Skin epidermis (tissue), 12 donors: ENCODE measurements around the gene DRD1.

Experiments used
- H3K27ac ChIP-seq, 21 experiments: fragments of 200-600 bp; sonication (generic) in 11 of 21; one replicate each; pipeline ENCODE4 v1.5.0; 2020; ENCODE audit warnings: mild to moderate bottlenecking in 3 of 21, inconsistent platforms in 2 of 21, moderate library complexity in 2 of 21
- H3K4me3 ChIP-seq, 7 experiments: fragments of 200-600 bp; sonication (generic) in 2 of 7; one replicate each; pipeline ENCODE4 v1.5.0; 2020; ENCODE audit warnings: inconsistent platforms in 2 of 7, mild to moderate bottlenecking in 2 of 7, moderate library complexity in 1 of 7

Gene DRD1

DNA sequence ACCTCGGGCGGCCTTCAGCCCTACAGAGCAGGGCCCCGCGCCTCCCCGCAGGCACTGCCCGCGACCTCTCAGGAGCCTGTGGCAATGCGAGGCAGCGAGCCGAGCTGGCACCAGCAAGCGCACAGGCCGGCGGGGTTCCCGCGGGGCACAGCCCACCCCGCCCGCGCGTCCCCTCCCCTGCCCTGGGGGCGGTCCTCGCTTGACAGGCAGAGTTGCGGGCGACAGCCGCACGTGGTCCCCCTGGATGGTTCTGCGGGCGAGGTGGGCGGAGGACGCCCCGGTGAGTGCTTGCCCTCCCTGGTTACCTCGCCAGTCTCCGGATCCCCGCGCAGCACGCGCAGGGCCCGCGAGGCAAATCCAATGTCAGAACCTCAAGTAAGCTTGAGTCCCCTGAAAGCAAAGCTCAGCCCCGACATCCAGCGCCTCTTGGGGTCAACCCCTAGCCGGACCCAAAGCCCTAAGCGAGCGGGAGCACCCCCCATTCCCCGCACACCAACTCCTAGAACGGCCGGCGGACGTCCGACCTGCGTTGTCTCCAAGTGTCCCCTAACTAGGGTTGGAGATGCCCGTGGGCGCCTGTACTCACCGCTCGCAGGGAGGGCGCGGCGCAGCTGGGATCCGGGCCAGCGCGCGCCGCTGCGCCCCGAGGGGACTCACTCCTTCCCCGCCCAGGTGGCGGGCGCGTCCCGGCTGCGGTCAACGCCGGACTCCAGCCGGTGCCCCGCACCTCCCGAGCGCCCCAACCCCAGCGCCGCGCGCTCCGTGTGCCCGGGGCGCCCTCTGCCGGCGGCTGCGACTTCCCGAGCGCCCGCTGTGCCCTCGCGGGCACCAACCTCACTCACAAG is at the start of gene DRD1:
Gene DRD1, minus strand, starts transcription at position 123 of the 845 bp plus-strand sequence. CDS start 1,083 bp downstream, outside the sequence.
- H3K4me3 ChIP-seq = peak within 1 kb of the TSS in 5 of 7 experiments; percentile 6 to 35 (median 18)

DNA sequence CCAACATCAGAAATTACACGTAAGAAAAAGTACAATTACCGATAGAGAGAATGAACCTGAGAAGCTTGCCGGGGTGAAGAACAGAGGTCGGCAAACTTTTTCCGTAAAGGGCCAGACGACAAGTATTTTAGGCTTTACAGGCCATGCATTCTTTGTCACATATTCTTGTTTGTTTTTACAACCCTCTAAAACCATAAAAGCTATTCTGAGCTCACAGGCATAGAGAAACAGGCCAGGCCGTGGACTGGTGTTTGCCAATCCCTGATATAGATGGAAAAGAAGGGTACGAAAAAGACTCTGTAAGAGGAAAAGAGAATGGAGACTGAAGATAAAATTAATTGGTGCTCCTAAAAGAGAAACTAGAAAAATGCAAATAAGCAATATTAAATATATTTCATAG is 49.7 kb upstream of the DRD1 start:
- Histone ChIP-seq H3K4me3 (no peak overlapping the region), H3K27ac (peak overlapping the region in 1 of 21 experiments; percentile 37)

More for the DNA sequence above, at the start of gene DRD1:
- no peak within 1 kb of the TSS for H3K27ac ChIP-seq

DNA sequence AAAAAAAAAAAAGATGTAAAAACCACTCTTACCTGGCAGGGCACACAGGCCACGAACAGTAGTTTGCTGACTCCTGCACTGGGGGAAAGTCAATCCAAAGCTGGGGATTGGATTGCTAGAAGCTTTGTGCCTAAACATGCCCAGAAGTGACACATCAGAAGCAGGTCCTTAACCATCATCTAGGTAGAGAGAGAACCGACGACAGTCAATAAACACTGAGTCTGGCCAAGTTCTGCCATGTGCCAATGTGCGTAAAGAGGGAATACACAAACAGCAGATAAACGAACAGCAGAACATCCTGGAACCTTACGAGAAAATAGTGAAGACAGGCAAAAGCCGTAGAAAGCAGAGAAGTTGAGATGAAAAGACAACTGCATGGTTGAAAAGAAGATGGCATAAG is 49.3 kb upstream of the DRD1 start:
- H3K27ac ChIP-seq = peak overlapping the region in 1 of 21 experiments; percentile 37
- no peak overlapping the region for H3K4me3 ChIP-seq

DNA sequence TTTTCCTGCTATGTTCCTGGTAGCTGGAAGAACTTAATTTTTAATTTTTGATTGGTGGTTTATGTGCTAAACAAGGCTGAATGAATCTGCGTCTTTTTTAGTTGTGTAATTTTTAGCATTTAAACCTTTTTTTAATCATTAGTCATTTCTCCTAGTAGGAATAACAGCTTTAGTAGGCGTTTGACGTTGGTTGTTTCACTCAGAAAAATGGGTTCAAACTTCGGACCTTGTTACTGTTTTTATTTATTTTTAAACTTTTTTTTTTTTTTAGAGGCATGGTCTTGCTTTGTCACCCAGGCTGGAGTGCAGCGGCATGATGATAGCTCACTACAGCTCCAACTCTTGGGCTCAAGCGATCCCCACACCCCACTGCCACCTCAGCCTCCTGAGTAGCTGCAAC is 47.2 kb upstream of the DRD1 start:
- no peak overlapping the region for H3K4me3 ChIP-seq
- no peak overlapping the region for H3K27ac ChIP-seq

DNA sequence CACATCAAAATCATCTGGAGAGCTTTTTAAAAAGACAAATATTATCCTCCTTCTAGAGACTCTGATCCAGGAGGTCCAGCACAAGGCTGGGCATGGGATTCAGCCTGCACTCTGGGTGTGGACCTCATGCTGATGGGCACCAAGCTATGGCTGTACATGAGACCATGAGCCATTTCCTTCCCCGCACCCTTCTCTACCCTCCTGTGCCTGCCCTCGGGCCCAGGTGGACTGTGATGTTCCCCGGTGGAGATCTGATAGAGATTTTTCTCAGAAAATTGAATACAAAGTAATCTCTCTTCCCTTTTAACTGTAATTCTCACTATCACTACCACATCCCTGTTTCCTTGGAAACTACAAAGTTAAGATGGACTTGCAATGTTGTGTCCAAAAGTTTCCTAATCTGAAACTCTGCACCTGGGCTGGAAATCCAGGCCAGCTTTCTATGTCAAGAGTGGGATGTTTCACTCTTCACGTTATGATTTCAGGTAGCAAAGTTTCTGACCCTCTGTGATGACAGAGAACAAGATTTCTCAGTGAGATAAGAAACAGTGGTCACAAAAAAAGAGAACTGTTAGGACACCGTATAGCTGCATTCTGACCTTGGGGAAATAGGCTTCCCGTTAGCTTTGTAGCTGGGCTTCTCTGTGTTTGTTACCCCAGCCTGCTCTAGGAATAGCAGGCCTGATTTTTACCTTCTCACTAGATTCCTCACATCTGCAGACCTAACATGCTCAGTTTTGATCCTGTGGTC is 45.9 kb upstream of the DRD1 start:
- no peak overlapping the region for H3K4me3 ChIP-seq
- no peak overlapping the region for H3K27ac ChIP-seq

DNA sequence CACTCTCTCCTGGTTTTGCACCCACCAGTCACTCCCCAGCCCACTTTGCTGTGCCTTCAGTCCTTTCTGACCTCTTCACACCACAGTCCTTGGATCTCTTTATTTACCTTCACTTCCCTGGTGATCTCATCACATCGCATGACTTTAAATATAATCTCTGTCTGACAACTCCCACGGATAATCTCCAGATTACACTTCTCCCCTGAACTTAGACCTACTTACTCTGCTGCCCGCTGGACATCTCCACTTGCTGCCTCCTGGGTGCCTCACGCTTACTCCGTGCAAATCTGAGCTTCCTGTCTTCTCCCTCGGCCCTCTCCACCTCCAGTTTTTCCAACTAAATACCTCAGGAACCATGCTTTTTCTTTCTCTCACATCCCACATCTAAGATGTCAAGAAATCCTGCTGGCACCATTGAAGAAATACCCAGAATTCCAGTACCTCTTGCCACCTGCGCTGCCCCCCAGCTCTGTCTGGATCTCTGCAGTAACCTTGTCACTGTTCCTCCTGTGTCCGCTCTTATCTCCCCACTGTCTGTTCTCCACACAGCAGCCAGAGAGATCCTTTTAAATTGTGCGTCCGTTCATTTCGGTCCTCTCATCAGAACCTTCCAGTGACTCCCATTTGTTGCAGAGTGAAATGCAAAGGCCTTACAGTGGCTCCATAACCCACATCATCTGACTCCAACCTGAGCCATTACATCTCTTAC is 43.7 kb upstream of the DRD1 start:
- no peak overlapping the region for H3K4me3 ChIP-seq
- H3K27ac ChIP-seq = no peak overlapping the region

DNA sequence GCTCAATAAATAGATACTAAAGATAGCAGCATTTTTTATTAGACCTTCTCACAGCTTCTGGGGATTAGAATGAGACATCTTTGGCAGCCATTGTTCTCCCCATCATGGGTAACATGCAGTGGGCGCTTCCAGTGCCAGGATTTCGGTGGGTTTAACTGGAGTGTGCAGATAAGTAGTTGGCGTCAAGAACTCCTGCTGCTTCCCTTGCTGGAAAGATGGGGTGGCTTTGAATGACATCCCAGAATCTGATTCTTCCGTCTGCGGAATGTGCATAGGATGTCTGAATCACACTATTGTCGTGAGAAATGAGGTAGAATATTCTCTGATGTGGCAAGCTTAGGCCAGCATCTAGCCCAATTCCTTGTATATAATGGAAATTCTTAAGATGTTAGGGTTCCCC is 41.6 kb upstream of the DRD1 start:
- Histone ChIP-seq H3K27ac (no peak overlapping the region), H3K4me3 (no peak overlapping the region)

DNA sequence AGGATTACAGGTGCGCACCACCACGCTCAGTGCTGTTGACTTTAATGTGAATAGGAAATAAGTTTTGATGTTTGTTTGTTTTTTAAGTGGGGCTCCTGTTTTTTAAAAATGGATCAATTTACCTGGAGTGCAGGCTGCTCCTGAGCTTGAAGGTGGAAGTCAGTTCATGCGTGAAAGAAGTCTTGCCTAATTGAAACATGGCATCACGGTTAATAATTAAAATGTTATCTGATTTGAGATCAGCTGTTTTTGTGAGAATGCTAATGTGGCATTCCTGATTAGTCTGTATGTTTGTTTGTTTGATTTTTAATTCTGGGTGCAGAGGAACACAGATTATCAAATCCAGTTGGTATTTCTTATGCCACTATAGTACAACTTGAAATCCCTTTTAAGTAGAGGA is 40.8 kb upstream of the DRD1 start:
- Histone ChIP-seq H3K27ac (no peak overlapping the region), H3K4me3 (no peak overlapping the region)

DNA sequence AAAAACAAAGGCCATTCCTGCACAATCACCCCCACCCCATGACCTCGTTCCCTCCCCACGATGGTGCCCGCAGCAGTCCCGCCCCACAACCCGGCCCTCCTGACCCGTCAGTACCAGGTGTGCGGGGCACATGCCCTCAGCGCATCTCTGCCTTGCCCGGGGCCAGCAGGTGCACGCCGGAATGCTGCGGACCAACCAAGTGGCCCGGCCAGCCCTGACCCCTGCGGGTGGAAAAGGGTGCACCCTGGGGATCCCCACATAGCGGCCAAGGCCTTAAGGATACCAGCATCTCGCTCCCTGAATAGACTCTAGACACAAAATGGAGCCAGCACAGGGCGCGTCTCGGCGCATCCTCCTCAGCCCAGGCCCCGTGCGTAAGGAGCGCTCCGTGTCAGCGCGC is 40.3 kb upstream of the DRD1 start:
- H3K27ac ChIP-seq = no peak overlapping the region
- H3K4me3 ChIP-seq = no peak overlapping the region

DNA sequence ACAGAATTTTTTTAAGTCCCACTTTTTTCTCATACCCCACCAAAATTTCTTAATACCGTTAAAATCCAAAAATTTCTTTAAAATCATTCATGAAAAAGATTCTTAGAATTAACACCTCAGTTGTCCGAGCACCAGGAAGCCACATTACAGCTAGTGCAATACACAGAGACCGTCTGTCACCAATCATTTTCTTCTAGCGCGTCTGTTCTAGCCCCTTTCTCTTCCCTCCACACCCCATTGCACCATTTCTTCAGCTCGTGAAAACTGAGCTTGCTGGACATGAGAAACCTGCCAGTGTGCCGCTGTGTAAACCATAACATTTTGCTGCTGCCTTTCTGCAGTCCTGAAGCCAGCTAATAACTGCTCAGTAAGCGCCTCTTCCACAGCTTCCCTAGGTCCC is 39.4 kb upstream of the DRD1 start:
- H3K27ac ChIP-seq = no peak overlapping the region

DNA sequence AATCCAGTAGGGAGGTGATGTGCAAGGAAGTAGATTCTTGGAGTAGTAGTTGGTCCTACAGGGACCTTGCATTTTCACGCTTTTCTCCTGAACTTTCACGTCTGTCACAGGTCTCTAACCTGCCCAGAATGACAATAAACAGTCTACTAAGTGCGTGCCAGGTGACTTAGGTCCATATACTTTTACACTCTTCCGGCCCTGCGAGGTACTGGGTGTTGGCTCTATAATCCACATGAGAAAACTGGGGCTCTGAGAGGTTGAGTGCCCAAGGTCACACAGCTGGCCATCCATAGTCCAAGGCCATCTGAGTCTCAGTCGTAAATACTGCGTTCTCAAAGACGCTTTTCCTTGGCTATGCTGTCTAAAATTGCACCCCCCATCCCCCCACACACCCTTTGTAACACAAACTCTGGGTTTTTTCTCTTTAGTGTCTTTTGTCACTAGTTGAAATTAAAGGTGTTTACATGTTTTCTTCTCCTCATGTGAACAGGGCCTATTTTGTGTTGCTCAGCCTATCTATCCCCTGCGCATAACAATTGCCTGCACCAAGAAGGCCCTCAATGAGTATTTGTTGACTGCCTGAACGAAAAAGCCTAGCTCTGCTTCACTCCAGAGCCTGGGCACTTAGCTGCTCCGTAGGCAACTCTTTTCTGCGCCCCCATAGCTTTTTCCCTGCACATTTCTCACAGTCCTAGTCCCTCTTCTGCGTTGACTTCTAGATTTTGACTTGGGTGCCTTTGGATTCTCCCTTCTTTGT is 35.3 kb upstream of the DRD1 start:
- peak overlapping the region; percentile 8 to 95 (median 83) for H3K27ac ChIP-seq

More for the DNA sequence above, 39.4 kb upstream of the DRD1 start:
- H3K4me3 ChIP-seq = no peak overlapping the region

DNA sequence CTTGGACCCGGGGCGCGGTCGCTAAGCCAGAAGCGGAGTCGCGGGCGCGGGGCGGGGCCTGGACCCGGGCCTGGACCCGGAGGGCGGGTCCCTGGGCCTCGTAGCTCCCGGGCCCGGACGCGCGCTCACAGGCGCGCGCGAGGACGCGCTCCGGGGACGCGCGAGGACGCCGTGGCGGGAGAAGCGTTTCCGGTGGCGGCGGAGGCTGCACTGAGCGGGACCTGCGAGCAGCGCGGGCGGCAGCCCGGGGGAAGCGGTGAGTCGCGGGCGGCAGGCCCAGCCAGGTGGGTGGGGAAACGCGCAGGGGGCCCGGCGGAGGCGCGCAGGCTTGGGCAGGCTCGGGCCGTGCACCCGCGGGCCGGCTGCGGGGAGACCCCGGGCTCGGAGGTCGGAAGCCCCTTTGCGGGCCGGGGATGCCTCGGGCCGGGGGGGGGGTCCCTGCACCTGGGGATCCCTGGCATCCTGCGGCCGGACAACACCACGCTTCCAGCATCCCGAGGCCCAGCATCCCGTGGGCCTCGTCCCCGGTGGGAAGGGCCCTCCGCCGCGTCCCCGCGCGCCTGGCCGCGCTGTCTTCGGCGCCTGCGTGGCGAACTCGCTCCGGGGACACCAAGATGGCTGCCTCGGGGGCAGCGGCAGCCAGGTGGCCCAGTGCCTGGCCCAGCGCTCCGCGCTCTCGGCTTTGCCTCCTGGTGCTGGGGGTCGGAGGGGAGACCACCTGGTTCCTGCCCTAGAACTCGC is 34.6 kb upstream of the DRD1 start, which contains the start of gene SFXN1:
Gene SFXN1, plus strand, starts transcription at position 177 of the 741 bp plus-strand sequence. CDS start 13,544 bp downstream, outside the sequence.
- H3K4me3 ChIP-seq = peak within 1 kb of the TSS; percentile 75 to 96 (median 88)
- H3K27ac ChIP-seq = peak within 1 kb of the TSS; percentile 31 to 95 (median 83)

More for the DNA sequence above, 35.3 kb upstream of the DRD1 start:
- peak overlapping the region; percentile 75 to 96 (median 88) for H3K4me3 ChIP-seq

DNA sequence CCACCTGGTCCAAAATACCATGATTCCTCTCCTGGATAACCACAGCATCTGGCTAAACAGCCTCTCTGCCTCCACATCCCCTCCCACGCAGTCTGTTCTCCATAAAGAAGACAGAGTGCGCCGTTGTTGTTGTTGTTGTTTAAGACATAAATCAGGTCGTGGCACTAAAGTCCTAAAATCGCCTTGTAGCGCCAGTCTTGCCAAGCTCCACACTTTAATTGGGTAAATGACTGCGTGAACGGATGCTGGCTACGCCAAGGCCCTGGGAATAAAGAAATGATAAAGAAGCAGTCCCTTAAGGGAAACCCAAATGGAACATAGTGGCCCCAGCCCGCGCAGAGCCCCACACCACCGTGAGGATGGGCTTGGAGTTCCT is 34.0 kb upstream of the DRD1 start:
- H3K27ac ChIP-seq = peak overlapping the region in 20 of 21 experiments; percentile 1 to 95 (median 84)
- peak overlapping the region; percentile 75 to 96 (median 88) for H3K4me3 ChIP-seq

DNA sequence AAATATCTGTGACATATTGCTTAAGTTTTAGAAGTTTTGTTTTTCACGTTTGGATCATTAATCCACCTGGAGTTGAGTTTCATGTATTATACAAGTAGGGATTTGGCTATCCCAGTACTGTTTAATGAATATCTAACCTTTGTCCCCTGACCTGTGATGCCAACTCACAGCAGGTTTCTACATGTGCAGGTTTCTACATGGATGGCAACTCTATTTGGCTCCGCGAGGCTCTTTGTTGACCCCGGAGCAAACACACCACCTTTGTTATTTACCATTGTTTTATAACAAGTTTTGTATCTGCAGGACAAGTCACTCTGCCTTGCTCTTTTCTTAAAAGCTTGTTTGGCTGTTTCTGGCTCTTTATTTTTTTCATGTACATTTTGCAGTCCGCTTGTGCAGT is 33.5 kb upstream of the DRD1 start:
- Histone ChIP-seq H3K4me3 (no peak overlapping the region), H3K27ac (peak overlapping the region in 2 of 21 experiments; percentile 87)

DNA sequence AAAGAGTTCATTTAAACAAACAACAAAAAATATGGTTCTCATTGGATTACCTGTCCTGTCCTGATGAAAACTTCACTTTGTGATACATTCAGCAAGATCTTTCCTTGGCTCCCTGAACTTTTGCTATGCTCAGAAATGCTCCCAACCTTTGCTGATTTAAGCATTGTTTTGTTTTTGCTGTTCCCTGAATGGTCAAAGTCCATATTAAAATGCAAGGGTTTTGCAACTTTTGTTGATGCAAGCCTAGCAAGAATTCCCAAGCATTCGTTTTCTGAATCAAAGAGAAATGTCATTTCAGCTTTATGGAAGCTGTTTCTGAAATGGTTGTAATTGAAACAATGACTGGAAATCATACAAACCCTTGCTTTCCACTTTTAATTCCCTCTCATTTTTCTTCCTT is 31.3 kb upstream of the DRD1 start:
- Histone ChIP-seq H3K27ac (no peak overlapping the region), H3K4me3 (no peak overlapping the region)

DNA sequence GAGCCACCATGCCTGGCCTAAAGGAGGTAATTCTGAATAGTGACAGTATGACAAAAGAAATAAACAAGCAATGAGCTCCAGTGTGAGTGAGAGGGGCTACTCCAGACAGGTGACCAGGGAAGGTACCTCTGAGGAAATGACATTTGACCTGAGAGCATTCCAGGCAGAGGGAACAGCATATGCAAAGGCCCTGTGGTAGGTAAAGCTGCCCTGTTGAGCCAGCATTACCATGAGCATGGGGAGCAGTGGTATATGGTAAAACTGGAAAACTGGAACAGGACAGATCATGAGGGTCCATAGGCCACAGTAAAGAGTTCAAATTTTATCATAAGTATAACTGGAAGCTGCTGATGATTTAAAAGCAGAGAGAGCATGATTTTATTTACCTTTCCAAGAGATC is 28.4 kb upstream of the DRD1 start:
- Histone ChIP-seq H3K27ac (no peak overlapping the region), H3K4me3 (no peak overlapping the region)

DNA sequence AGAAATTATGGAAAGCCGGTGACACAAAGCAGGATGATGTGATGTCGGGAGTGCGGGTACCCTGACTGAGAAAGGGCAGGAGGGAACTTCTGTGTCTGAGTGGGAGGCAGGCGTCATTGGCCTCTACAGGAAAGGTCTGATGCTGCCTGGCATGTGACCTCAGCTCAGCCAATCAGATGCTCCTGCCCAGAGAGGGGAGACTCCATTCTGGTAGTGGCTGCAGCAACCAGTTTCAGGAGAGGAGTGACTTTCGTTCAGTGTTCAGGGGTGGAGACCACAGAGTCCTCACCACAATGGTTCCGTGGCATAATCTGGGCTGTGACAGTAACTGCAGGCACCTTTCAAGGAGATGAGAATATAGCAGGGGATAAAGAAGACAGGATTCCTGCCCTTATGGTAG is 27.6 kb upstream of the DRD1 start:
- Histone ChIP-seq H3K27ac (no peak overlapping the region), H3K4me3 (no peak overlapping the region)

DNA sequence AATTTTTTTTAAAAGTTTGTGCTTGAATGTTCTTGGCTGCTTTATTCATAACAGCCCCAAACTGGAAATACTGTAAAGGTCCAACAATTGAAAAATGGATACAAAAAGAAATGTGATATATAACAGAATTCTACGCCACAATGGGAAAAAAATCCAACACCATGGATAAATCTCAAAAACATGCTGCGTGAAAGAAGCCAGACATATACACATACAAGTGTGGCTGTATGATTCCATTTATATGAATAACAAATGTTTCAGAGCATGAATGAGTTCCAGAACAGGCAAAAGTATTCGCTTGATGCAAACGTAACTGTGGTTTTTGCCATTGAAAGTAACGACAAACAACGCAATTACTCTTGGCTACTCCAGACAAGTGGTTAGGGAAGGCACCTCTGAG is 27.2 kb upstream of the DRD1 start:
- H3K4me3 ChIP-seq = no peak overlapping the region
- no peak overlapping the region for H3K27ac ChIP-seq

DNA sequence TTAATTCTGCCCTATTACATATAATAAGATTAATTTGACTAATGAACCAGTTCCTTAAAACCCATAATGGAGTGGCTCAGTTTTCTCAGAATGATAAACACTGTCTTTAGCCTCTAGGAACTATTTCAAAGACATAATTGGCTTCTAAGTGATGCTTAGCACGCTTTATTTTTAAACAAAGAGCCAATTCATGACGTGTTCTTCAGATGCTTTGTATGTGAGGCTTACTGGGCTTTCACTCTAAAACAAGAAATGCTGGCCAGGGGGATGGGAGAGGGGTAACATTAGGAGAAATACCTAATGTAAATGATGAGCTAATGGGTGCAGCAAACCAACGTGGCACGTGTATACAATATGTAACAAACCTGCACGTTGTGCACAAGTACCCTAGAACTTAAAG is 26.8 kb upstream of the DRD1 start:
- Histone ChIP-seq H3K27ac (no peak overlapping the region), H3K4me3 (no peak overlapping the region)
